NCI-H1436 (cell line): ENCODE results near the gene SORBS1.
A peak's percentile ranks its signal among the peaks of the same experiment; 100 is the strongest.
"Not testable (repeated sequence)": the region's sequence is repeated elsewhere in the genome, so short reads cannot be mapped to it uniquely, and the experiment has no call there.

Experiments
- DNase-seq: peaks from one replicate; lab custom pipeline; 2025; lab: John Stamatoyannopoulos, UW

Gene SORBS1

GRCh38 chr10:95482501-95483233, 78.5 kb downstream of the SORBS1 start:
- DNase-seq: no peak

- no peak for DNase-seq
These were observed 80.2 kb downstream of the SORBS1 start for GRCh38 chr10:95480901-95481491.

GRCh38 chr10:95480102-95480900, 80.9 kb downstream of the SORBS1 start:
- DNase-seq: no peak

GRCh38 chr10:95478935-95479334, 82.2 kb downstream of the SORBS1 start:
- no peak for DNase-seq

GRCh38 chr10:95478185-95478584, 83.0 kb downstream of the SORBS1 start:
- DNase-seq: no peak

GRCh38 chr10:95477175-95477520, 84.0 kb downstream of the SORBS1 start:
- DNase-seq: no peak

- DNase-seq: no peak
These were observed 84.5 kb downstream of the SORBS1 start for GRCh38 chr10:95476469-95477174.

- no peak for DNase-seq
These were observed 85.2 kb downstream of the SORBS1 start for GRCh38 chr10:95475827-95476468.

GRCh38 chr10:95475003-95475383, 86.2 kb downstream of the SORBS1 start:
- DNase-seq: no peak

GRCh38 chr10:95474228-95475002, 86.8 kb downstream of the SORBS1 start:
- DNase-seq: peak; percentile 42

- DNase-seq: no peak
These were observed 88.7 kb downstream of the SORBS1 start for GRCh38 chr10:95472304-95473088.

GRCh38 chr10:95469676-95470075, 91.5 kb downstream of the SORBS1 start:
- DNase-seq: no peak

GRCh38 chr10:95469251-95469650, 91.9 kb downstream of the SORBS1 start:
- no peak for DNase-seq

- DNase-seq: not testable (repeated sequence)
These were observed 93.5 kb downstream of the SORBS1 start for GRCh38 chr10:95467642-95468041.

GRCh38 chr10:95467162-95467599, 94.0 kb downstream of the SORBS1 start:
- DNase-seq: no peak

GRCh38 chr10:95466436-95466835, 94.7 kb downstream of the SORBS1 start:
- no peak for DNase-seq

- DNase-seq: no peak
These were observed 96.9 kb downstream of the SORBS1 start for GRCh38 chr10:95464280-95464679.

GRCh38 chr10:95462740-95463667, 98.2 kb downstream of the SORBS1 start:
- DNase-seq: no peak

- no peak for DNase-seq
These were observed 99.6 kb downstream of the SORBS1 start for GRCh38 chr10:95461611-95462010.
